GM19238 (cell line): ENCODE measurements around the gene F2RL3.
A peak's percentile ranks its signal among the peaks of the same experiment; 100 is the strongest.

Experiments used
- DNase-seq: peaks from one replicate; pipeline ENCODE4 v3.0.0; 2011; ENCODE audit warnings: low spot score; ENCODE audit not compliant: insufficient read length

The F2RL3 gene

GRCh38 chr19:16888629-16889365, at the start of gene F2RL3:
Gene F2RL3 (plus strand): TSS chr19:16888999. CDS start chr19:16889190, 191 bp downstream.
- DNase-seq = peak; percentile 83

GRCh38 chr19:16841391-16841926, 47.3 kb upstream of the F2RL3 start:
- DNase-seq = no peak

- no peak for DNase-seq
Measured at GRCh38 chr19:16846901-16847300, 41.9 kb upstream of the F2RL3 start.

GRCh38 chr19:16847430-16847829, 41.4 kb upstream of the F2RL3 start:
- no peak for DNase-seq

- no peak for DNase-seq
Measured at GRCh38 chr19:16849168-16849567, 39.6 kb upstream of the F2RL3 start.

DNA sequence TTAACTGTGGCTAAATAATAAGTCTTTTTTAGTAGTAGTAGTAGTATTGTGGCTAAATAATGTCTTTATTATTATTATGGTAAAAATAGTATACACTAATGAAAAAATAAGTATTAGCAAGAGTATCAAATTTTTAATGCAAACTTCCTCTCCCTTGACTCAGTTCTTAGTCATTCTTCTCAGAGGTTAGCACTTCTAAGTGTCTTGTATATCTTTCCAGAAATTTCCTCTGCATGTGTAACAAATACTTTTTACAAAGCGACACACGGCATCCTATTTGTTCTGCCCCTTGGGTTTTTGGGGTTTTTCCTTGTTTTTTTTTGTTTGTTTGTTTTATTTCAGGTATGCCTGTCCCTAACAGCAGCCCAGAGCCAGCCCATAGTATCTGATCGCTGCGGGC, 38.7 kb upstream of the F2RL3 start:
- DNase-seq = no peak

- DNase-seq = no peak
Measured at GRCh38 chr19:16851031-16851712, 37.6 kb upstream of the F2RL3 start.

DNA sequence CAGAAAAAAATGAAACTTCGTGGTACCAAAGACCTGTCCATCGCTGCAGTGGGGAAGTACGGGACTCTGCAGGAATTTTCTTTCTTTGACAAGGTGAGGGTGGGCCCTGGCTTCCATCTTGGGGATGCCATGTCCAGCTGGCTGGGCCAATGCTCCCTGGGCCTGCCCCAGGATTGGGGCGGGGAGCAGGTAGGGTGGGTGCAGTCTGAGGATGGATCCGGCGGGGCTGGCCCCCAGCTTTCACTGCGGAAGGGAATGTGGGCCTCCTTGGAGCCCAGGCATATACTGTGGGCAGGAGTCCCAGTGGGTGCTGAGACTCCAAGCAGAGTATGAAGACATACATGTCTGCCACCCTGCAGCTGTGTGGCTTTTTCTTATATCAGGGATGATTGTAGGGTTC, 35.7 kb upstream of the F2RL3 start:
- DNase-seq = no peak

DNA sequence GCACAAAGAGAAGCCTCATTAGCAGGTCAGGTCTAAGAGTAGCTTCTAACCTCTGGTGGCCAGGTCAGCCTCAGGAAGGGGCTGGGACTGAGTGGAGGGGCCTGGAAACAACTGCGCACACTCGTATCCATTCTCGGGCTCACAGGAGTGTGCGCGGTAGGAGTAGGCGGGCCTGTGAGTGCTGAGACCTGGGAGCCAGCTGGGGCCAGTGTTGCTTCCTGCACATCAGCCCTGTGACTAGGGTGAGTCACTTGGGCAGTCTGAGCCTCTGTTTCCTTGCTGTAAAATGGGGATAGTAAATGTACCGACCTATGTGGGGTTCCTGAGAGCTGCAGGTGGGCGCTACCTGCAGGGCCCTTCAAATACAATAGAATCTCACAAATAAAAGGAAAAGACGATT, 32.7 kb upstream of the F2RL3 start:
- DNase-seq = no peak

GRCh38 chr19:16859626-16860025, 29.2 kb upstream of the F2RL3 start:
- no peak for DNase-seq

- no peak for DNase-seq
Measured at GRCh38 chr19:16860118-16860517, 28.7 kb upstream of the F2RL3 start.

DNA sequence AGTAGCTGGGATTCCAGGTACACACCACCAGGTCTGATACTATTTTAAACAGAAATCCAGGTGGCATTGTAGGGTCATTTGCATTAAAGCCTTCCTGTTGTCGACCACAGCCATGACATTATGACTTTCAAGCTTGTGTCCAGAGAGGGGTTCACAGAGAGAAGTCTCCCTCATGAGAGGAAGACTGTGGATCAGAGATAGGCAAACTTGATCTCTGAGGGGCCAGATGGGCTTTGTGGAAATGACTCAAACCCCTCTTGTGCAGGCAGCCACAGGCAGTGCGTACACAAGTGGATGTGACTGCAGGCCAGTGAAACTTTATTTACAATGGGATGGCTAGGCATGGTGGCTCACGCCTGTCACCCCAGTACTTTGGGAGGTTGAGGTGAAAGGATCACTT, 27.8 kb upstream of the F2RL3 start:
- DNase-seq = no peak

DNA sequence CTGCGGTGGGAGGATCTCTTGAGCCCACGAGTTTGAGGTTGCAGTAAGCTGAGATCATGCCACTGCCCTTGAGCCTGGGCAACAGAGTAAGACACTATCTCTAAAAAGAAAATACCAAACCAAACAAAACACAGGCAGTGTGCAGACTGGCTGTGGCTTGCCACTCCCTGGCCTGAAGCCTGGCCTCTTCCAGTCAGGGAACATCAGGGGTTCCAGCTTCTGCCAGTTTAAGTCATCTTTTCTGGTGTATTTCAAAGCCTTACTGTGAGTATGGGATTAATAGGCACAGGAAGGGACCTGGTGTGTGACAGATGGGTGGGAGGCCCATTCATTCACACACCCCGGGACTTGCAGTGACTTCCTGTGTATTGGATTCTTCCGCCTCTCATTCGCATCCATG, 27.0 kb upstream of the F2RL3 start:
- no peak for DNase-seq

- no peak for DNase-seq
Measured at GRCh38 chr19:16862826-16863415, 25.9 kb upstream of the F2RL3 start.

DNA sequence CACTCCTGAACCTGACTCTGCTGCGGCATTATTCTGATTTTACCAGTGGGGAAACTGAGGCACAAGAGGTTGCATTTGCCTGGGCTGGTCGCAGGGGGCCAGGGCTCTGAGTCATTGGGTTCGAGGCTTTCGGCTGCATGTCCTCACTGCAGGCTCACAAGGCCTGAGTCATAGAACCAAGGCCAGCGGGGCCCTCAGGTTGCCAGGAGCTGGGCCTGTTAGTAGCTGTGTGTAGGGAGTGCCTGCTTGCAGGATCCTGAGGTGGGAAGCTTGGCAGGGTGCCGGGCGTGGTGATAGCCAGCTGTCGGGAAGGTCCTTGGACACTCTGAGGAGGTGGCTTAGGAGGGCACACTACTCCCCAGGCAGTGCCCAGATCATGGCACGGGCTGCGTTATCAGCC, 21.6 kb upstream of the F2RL3 start:
- no peak for DNase-seq

DNA sequence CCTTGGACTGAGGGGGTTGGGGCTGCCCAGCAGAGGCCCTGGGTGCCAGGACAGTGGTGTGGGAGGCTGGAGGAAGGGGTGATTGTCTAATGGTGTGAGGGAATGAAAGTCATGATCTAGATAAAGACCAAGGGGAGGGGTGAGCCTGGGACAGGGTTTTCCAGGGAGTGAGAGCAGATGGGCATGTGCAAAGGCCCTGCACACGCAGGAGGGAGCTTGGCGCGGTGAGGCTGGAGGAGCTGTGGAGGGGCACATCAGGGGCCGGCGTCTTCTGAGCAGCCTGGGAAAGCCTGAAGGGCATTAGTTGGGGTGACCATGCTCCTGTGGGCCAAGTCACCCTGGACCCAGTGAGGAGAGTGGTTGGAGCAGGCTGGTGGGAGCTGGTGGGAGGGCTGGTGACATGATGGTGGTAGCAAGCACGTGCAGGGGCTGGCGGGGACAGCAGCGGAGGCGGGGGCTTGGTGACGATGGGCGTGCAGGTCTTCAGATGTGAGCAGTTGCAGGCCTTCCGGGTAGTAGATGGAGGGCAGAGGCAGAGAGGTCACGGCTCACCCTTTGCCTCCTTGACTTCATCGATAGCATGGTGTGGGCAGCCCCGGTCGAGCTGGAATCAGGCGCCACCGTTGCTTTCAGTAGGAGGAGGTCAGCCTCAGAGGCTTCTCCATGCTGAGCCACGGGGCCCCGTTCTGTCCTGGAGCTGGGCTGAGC, 20.2 kb upstream of the F2RL3 start:
- no peak for DNase-seq

DNA sequence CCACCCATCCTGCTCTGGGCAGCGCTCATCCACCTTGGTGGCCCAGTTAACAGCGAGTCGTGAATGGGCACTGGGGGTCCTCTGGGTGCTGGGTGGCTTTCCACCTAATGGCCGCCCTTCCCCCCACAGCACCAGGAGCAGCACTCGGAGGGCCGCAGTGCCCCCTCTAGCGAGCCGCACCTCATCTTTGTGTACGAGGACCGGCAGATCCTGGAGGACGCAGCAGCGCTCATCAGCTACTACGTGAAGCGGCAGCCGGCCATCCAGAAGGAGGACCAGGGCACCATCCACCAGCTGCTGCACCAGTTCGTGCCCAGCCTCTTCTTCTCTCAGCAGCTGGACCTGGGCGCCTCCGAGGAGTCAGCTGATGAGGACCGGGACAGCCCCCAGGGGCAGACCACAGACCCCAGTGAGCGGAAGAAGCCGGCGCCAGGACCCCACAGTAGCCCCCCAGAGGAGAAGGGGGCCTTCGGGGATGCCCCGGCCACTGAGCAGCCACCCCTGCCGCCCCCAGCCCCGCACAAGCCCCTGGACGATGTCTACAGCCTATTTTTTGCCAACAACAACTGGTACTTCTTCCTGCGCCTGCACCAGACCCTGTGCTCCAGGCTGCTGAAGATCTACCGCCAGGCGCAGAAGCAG, 19.3 kb upstream of the F2RL3 start:
- DNase-seq = no peak

DNA sequence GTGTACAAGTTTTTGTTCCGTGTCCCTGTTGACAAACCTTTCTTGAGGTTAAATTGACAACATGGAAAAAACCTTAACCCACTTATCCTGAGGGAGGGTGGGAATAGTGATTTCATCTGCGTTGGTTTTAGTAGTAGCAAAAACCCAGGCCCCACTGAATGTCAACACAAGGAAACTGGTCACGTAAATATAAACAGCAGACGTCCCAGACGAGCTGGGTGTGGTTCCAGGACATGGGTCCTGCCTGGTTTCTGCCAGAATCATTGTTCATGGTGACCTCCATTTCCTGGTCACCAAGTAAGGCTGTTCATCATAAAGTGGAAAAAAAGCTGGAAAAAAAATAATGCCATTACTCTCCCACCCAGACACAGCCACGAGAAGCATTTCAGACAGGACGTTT, 16.9 kb upstream of the F2RL3 start:
- DNase-seq = no peak

- no peak for DNase-seq
Measured at GRCh38 chr19:16872728-16873127, 16.1 kb upstream of the F2RL3 start.

GRCh38 chr19:16873594-16873993, 15.2 kb upstream of the F2RL3 start:
- DNase-seq = no peak

- DNase-seq = no peak
Measured at GRCh38 chr19:16874250-16874977, 14.4 kb upstream of the F2RL3 start.
